Activated CD4-positive, alpha-beta memory T cell treated with anti-CD3 and anti-CD28 coated beads, Interleukin-2, amount 10 ng/mL, durations not matched to agents 7 days and 5 days (primary cell): ENCODE measurements around the gene PPFIA4. TPM values are rescaled to one million over a fixed set of nuclear protein-coding genes. Genes with fewer than 3 reads are reported as not detected.

Experiments used
- CTCF ChIA-PET: fragments of 350-600 bp; sonication (Branson Sonifier 250); formaldehyde crosslinking; loops from one replicate; lab custom pipeline; 2021; ENCODE audit warnings: antibody characterized with exemption, inconsistent platforms; lab: Charles Lee
- POLR2A ChIA-PET: fragments of 350-600 bp; sonication (Branson Sonifier 250); formaldehyde crosslinking; loops from one replicate; lab custom pipeline; 2021; ENCODE audit warnings: antibody characterized with exemption; lab: Charles Lee
- DNase-seq: peaks from one replicate; pipeline ENCODE4 v3.0.0-alpha.2; 2020
- H3K27ac Mint-ChIP-seq: one replicate; pipeline ENCODE4 v1.8.0; 2021; ENCODE audit warnings: mild to moderate bottlenecking, mixed read lengths
- H3K27me3 Mint-ChIP-seq: one replicate; pipeline ENCODE4 v1.8.0; 2021; ENCODE audit warnings: mixed read lengths
- H3K36me3 Mint-ChIP-seq: one replicate; pipeline ENCODE4 v1.8.0; 2021; ENCODE audit warnings: low read depth, mixed read lengths
- H3K4me1 Mint-ChIP-seq: one replicate; pipeline ENCODE4 v1.8.0; 2021; ENCODE audit warnings: mixed read lengths
- H3K4me3 Mint-ChIP-seq: one replicate; pipeline ENCODE4 v1.8.0; 2021; ENCODE audit warnings: mild to moderate bottlenecking, mixed read lengths
- H3K9me3 Mint-ChIP-seq: one replicate; pipeline ENCODE4 v1.8.0; 2021; ENCODE audit warnings: mixed read lengths
- total RNA-seq, 2 experiments: library from RNA; stranded (reverse); gene quantifications; one replicate each; pipeline ENCODE4 v1.2.3, GENCODE V29; 2021

The PPFIA4 gene
- total RNA-seq, 2 experiments from 2014 or later: 28.9 to 29.3 TPM

DNA sequence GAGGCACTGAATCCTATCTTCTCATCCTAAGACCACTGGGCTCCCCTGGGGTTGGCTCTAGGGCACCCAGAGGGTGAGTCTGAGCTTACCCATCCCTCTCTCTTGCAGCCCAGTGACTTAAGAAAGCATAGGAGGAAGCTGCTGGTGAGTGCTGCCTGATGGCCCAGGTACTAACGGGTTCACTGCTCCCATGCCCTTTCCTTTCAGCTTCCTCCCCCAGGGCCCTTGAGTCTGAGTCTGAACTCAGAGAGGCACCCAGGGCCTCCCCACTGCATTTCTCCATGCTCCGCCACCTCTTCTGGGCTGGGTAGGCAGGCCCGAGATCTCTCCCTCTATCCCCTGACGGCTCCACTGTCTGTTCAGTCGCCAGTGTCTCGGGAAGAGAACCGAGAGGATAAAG lies 29.7 kb downstream of the PPFIA4 start:
- no peak overlapping the region for H3K4me3 Mint-ChIP-seq
- POLR2A ChIA-PET: interaction anchor here (1.0 kb wide), 1 partner anchor 15 kb away, joined by 3 read pairs; no protein-coding TSS in a partner anchor

DNA sequence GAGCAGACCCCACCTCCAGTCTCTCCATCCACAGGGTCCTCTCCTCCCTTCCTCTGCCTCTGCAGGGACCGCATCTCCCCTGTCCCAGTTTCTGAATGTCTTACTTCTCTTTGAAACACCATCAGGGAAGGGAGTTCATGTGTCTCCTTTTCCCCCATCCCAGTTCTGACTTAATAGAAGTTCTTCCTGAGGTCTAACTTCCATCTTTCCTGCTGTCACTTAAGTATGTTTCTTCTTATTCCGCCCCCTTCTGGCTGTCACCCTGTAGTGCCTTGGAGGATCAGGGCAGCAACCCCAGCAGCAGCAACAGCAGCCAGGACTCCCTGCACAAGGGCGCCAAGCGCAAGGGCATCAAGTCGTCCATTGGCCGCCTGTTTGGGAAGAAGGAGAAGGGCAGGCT lies 30.2 kb downstream of the PPFIA4 start:
- H3K4me3 Mint-ChIP-seq: no peak overlapping the region
- POLR2A ChIA-PET: no interaction called here
- DNase-seq: no peak
- no peaks in the 10 kb centered on the region for H3K9me3 Mint-ChIP-seq
- H3K27me3 Mint-ChIP-seq: peaks cover under 1% of the 10 kb centered on the region
- H3K4me1 Mint-ChIP-seq: no peaks in the 10 kb centered on the region
- no peak overlapping the region for H3K27ac Mint-ChIP-seq
- CTCF ChIA-PET: interaction anchor here (2.8 kb wide), 1 partner anchor 17 kb away, joined by 19 read pairs; no protein-coding TSS in a partner anchor
- no peaks in the 10 kb centered on the region for H3K36me3 Mint-ChIP-seq

More for the DNA sequence above, 29.7 kb downstream of the PPFIA4 start:
- Mint-ChIP-seq H3K4me1 (no peaks in the 10 kb centered on the region), H3K27me3 (peaks cover 6% of the 10 kb centered on the region), H3K27ac (no peak overlapping the region), H3K9me3 (no peaks in the 10 kb centered on the region), H3K36me3 (no peaks in the 10 kb centered on the region)
- no peak for DNase-seq
- CTCF ChIA-PET: interaction anchor here (2.8 kb wide), 1 partner anchor 17 kb away, joined by 19 read pairs; no protein-coding TSS in a partner anchor

DNA sequence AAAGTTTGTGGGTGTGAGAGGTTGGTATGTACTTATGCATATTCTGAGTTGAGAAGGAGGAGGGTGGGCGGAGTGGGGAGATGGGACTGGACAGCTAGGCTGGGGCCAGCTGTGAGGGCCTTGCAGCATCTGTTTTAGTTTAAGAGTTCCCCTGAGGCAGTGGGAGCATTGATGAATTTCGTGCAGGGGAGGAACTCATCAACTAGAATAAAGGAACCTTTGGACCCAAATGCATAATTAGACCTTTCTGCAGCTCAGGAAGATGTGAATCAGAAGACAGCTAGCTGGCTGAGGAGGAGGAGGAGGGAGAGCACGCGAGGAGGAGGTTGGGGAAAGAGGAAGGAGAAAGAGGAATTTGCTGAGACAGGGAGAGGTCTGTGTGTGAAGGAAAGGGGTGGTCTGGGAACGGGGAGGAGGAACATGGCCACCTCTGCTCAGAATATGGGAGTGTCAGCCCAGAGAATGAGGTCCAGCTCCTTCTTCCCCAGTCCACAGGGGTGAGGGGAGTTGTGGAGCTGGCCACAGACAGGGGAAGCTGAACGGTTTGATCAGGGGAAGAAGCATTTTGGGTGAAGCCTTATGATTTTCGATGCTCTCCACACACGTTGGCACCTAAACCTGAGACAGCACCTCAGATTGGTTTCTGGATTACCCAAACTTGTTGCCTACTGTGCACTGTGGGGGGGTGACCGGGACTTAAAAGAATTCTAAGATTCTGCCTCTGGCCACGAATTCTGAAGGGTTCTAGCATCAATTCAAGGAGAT lies 31.8 kb downstream of the PPFIA4 start:
- ChIA-PET POLR2A (no interaction called here), CTCF (interaction anchor here (0.9 to 2.8 kb wide), 3 partner anchors 8 to 19 kb away, joined by 3 to 19 read pairs (median 3); no protein-coding TSS in a partner anchor)

DNA sequence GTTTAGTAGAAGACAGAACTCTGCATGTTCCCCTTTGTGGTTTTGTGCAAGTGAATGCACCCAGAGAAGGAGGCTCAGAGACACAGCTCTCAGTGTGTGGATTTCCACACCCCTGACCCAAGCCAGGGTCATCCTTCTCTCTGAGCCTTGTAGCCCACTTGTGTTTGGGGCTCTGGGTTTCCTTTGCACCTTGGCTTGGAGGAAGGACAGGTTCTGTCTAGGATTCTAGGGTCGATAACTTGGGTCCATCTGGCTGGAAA lies 32.3 kb downstream of the PPFIA4 start:
- ChIA-PET CTCF (interaction anchor here (0.9 to 1.1 kb wide), 2 partner anchors 19 to 158 kb away, joined by 3 read pairs; no protein-coding TSS in a partner anchor), POLR2A (no interaction called here)
- Mint-ChIP-seq H3K9me3 (no peaks in the 10 kb centered on the region), H3K36me3 (no peaks in the 10 kb centered on the region), H3K27ac (no peak overlapping the region), H3K4me3 (no peak overlapping the region), H3K4me1 (peaks cover 1% of the 10 kb centered on the region), H3K27me3 (no peaks in the 10 kb centered on the region)
- no peak for DNase-seq

More for the DNA sequence above, 31.8 kb downstream of the PPFIA4 start:
- no peaks in the 10 kb centered on the region for H3K27me3 Mint-ChIP-seq
- H3K36me3 Mint-ChIP-seq: no peaks in the 10 kb centered on the region
- DNase-seq: no peak
- no peak overlapping the region for H3K4me3 Mint-ChIP-seq
- H3K27ac Mint-ChIP-seq: no peak overlapping the region
- no peaks in the 10 kb centered on the region for H3K4me1 Mint-ChIP-seq
- no peaks in the 10 kb centered on the region for H3K9me3 Mint-ChIP-seq

DNA sequence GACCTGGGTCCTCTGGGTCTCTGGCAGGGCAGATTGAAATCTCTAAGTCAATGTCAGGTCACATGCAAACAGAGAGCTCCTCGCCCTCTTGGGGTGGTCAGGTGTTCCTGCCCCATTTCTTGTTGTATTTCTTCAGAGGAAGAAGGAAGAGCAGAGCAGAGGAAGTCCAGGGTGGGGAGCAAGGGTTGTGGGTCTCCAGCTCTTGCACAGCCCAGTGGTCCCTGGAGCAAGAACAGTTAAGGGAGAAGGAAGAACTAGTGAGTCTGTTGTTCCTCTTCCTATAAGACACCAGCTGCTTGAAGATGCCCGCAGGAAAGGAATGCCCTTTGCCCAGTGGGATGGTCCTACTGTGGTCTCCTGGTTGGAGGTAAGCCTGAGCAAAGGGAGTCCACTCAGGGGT lies 33.2 kb downstream of the PPFIA4 start:
- no peak overlapping the region for H3K27ac Mint-ChIP-seq
- H3K4me1 Mint-ChIP-seq: peaks cover 1% of the 10 kb centered on the region
- DNase-seq: no peak
- no peaks in the 10 kb centered on the region for H3K9me3 Mint-ChIP-seq
- H3K36me3 Mint-ChIP-seq: no peaks in the 10 kb centered on the region
- ChIA-PET CTCF (interaction anchor here (1.1 kb wide), 1 partner anchor 157 kb away, joined by 3 read pairs; no protein-coding TSS in a partner anchor), POLR2A (no interaction called here)
- H3K27me3 Mint-ChIP-seq: no peaks in the 10 kb centered on the region
- H3K4me3 Mint-ChIP-seq: no peak overlapping the region

DNA sequence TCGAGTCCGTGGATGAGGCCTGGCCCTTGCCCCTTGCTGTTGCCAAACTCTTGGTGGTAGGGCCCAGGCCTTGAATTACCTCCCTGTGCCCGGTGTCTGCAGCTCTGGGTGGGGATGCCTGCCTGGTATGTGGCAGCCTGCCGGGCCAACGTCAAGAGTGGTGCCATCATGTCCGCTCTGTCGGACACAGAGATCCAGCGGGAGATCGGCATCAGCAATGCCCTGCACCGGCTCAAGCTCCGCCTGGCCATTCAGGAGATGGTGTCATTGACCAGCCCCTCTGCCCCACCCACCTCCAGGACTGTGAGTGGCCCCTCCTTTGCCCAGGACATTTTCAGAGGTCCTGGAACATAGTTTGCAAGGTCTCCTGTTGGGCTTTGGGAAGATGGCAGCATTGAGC lies 33.8 kb downstream of the PPFIA4 start:
- POLR2A ChIA-PET: no interaction called here
- DNase-seq: no peak
- no peaks in the 10 kb centered on the region for H3K9me3 Mint-ChIP-seq
- no peak overlapping the region for H3K27ac Mint-ChIP-seq
- H3K36me3 Mint-ChIP-seq: no peaks in the 10 kb centered on the region
- H3K27me3 Mint-ChIP-seq: no peaks in the 10 kb centered on the region
- peaks cover 1% of the 10 kb centered on the region for H3K4me1 Mint-ChIP-seq
- H3K4me3 Mint-ChIP-seq: no peak overlapping the region
- CTCF ChIA-PET: no interaction called here

DNA sequence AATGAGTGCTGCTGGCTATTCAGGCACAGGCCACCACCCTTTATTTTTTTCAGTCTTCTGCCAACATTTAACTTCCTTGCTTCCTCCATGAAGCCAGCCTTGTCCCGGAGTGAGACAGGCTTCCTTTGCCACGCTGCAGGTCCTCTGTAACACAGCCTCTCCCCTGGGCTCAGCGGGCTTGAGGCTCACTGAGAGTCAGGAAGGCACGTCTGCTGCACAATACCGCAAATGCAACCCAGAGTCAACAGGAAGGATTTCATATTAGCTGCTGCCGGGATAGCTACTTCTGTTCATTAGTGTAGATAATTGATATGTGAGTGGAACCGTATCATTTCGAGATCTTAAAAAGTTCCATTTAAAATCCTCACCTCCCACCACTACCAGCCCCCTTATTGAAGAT lies 37.0 kb downstream of the PPFIA4 start:
- CTCF ChIA-PET: interaction anchor here (1.1 kb wide), 2 partner anchors 23 kb away, joined by 3 read pairs; no protein-coding TSS in a partner anchor
- Mint-ChIP-seq H3K4me3 (no peak overlapping the region), H3K4me1 (peaks cover 1% of the 10 kb centered on the region), H3K36me3 (no peaks in the 10 kb centered on the region), H3K27me3 (no peaks in the 10 kb centered on the region), H3K27ac (no peak overlapping the region), H3K9me3 (no peaks in the 10 kb centered on the region)
- no peak for DNase-seq
- POLR2A ChIA-PET: no interaction called here

DNA sequence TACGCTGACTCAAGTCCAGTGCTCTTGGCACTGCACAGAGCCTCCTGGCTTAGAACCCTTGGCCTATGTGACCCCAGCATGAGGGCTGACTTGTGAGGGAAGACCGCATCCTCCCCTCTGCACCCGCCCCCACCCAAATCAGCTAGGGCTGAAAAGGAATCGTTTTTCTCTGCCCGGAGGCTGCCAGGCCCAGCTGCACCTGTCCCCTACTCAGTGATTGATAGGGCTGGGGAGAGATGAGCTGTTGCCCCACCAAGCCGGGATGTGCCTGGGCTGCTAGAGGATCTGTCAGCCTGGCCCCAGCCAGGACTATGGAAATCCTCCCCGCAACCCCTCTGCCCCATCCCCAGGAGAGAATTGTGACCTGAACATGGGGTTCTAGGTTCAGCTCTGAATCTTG lies 38.9 kb downstream of the PPFIA4 start:
- ChIA-PET POLR2A (no interaction called here), CTCF (interaction anchor here (1.7 to 2.8 kb wide), 2 partner anchors 19 to 26 kb away, joined by 8 to 9 read pairs; no protein-coding TSS in a partner anchor)
- Mint-ChIP-seq H3K4me1 (peaks cover 1% of the 10 kb centered on the region), H3K4me3 (no peak overlapping the region), H3K27ac (no peak overlapping the region), H3K27me3 (no peaks in the 10 kb centered on the region), H3K36me3 (no peaks in the 10 kb centered on the region), H3K9me3 (no peaks in the 10 kb centered on the region)
- DNase-seq: no peak

DNA sequence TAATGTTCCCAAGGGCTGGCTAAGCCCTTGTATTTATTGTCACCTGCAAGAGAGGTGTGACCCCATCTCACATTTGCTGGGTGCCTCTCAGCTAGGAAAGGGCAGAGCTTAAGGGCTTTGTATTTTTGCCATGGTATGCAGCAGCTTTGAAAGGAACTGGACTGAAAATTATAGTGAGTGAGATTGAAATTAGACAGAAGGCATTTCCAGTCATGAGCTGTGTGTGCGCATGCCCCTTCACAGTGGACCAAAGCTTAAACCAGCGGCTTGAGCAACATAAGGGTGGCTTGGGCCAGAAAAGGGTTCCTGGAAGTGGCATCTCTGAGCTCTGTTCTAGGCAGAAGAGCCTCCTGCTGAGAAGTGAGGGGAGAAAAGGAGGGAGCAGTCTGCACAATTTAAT lies 39.7 kb downstream of the PPFIA4 start:
- Mint-ChIP-seq H3K4me1 (peaks cover 1% of the 10 kb centered on the region), H3K27ac (no peak overlapping the region), H3K27me3 (no peaks in the 10 kb centered on the region), H3K36me3 (no peaks in the 10 kb centered on the region), H3K4me3 (no peak overlapping the region), H3K9me3 (no peaks in the 10 kb centered on the region)
- ChIA-PET CTCF (interaction anchor here (0.9 to 2.8 kb wide), 4 partner anchors 8 to 52 kb away, joined by 3 to 9 read pairs (median 6); no protein-coding TSS in a partner anchor), POLR2A (no interaction called here)
- DNase-seq: no peak

DNA sequence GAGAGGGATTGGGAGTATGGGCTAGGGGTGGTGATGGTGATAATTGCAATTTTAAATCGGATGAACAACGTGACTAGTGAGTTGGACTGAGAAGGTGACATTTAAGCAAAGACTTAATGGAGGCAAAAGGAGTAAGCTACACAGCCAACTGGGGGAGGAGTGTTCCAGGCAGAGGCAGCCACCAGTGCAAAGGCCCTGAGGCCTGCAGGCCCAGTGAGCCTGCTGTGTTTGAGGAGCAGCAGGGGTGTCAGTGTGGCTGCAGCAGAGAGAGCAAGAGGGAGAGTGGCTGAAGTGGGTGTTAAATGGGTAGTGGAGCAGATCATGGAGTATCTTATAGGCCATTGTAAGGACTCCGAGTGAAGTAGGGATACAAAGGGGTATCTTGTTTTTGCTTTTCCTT lies 40.7 kb downstream of the PPFIA4 start:
- ChIA-PET POLR2A (no interaction called here), CTCF (interaction anchor here (0.9 to 2.8 kb wide), 3 partner anchors 9 to 51 kb away, joined by 3 to 8 read pairs (median 3); no protein-coding TSS in a partner anchor)
- Mint-ChIP-seq H3K27me3 (no peaks in the 10 kb centered on the region), H3K36me3 (no peaks in the 10 kb centered on the region), H3K27ac (no peak overlapping the region), H3K4me3 (no peak overlapping the region), H3K4me1 (peaks cover 1% of the 10 kb centered on the region), H3K9me3 (no peaks in the 10 kb centered on the region)
- no peak for DNase-seq

DNA sequence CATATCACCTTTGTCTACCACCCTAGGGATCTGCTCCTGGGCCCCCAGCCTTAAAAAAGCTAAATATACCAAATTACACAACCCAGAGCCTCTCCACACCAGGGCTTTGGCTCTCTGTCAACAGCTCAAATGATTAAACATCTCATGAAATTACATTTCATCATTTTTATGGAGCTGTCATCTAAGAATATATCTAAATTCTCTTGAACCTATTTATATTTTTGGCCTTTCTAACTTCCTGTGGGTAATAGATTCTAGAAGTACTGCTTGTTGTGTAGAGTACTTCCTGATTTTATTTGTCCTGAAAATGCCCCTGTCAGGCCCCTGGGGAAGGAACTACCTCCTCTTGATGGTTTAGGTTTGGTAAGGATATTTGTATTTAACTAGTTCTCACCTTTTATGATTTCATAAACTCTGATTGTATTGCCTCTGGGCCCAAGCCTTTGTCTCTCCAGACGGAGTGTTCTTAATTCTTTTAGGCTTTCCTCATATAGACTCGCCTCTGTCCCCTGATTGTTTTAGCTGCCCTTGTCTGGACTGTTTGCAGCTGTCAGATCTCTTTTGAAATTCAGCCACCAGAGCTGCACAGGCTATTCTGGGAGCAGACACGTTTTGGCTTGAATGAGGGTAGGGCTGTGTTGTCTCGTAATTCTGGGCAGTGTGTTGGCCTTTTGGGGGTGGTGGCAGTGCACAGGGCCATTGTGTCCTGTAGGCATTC lies 42.9 kb downstream of the PPFIA4 start:
- Mint-ChIP-seq H3K9me3 (no peaks in the 10 kb centered on the region), H3K4me1 (no peaks in the 10 kb centered on the region), H3K27me3 (peaks cover 12% of the 10 kb centered on the region), H3K27ac (no peak overlapping the region), H3K36me3 (no peaks in the 10 kb centered on the region), H3K4me3 (no peak overlapping the region)
- ChIA-PET POLR2A (no interaction called here), CTCF (no interaction called here)
- no peak for DNase-seq

DNA sequence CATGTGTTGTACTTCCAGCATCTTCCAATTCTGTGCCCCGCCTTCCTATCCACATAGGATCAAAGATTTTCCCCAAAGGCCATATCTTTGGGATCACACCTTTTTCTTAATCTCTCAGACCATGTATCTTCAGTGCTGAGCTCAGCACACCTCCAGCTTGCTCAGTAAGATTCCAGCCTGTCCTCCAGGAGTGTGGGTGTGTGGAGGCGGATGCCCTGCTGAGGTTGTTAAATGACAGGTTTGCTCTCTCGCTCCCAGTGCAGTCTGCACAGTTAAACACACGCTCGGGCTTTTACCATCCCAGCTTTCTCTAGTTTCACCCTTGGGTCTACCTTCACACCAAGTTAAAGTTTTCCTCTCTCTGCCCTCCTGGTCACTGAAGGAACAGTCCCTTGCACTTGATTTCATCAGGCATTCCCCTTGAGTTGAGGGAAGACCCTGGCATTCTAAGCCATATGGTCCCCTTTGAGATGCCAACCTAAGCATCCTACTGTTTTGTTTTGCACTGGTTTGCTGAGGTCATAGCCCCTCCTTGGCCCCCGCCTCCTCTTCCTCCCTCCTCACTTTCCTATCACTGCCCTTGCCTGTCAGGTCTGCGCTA lies 45.8 kb downstream of the PPFIA4 start:
- ChIA-PET CTCF (interaction anchor here (1.3 to 1.4 kb wide), 2 partner anchors 33 to 144 kb away, joined by 3 to 4 read pairs; no protein-coding TSS in a partner anchor), POLR2A (no interaction called here)
- no peak overlapping the region for H3K4me3 Mint-ChIP-seq
- H3K27me3 Mint-ChIP-seq: peaks cover 32% of the 10 kb centered on the region
- no peak for DNase-seq
- H3K36me3 Mint-ChIP-seq: no peaks in the 10 kb centered on the region
- peaks cover 4% of the 10 kb centered on the region for H3K4me1 Mint-ChIP-seq
- H3K9me3 Mint-ChIP-seq: no peaks in the 10 kb centered on the region
- H3K27ac Mint-ChIP-seq: no peak overlapping the region

DNA sequence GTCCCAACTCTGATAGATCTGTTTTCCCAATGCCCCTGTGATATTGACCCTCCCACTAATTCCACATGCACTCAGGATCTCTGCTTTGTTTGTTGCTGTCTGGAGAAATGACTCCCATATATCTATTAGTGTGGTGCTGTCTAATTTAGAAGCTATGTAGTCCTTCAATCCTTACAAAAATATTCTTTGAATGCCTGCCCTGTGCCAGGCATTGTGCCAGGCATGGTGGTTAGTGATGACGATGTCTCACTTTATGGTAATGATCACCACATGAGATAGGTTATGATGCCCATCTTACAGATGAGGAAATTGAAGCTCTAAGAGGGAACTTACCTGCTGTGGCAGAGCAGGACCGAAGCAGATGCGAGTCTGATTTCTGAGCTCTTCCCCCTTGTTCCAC lies 46.6 kb downstream of the PPFIA4 start:
- ChIA-PET POLR2A (no interaction called here), CTCF (interaction anchor here (1.2 kb wide), 1 partner anchor 33 kb away, joined by 6 read pairs; no protein-coding TSS in a partner anchor)
- Mint-ChIP-seq H3K27ac (no peak overlapping the region), H3K36me3 (no peaks in the 10 kb centered on the region), H3K27me3 (peaks cover 41% of the 10 kb centered on the region), H3K4me3 (no peak overlapping the region), H3K4me1 (peaks cover 4% of the 10 kb centered on the region), H3K9me3 (no peaks in the 10 kb centered on the region)
- no peak for DNase-seq
